NCI-H1436 (cell line): ENCODE measurements around the gene ARHGAP6.

Experiments used
- DNase-seq: peaks from one replicate; lab custom pipeline; 2025; lab: John Stamatoyannopoulos, UW

ARHGAP6 gene

GRCh38 chrX:11429538-11430085 lies 236.1 kb downstream of the ARHGAP6 start:
- DNase-seq = no peak

DNA sequence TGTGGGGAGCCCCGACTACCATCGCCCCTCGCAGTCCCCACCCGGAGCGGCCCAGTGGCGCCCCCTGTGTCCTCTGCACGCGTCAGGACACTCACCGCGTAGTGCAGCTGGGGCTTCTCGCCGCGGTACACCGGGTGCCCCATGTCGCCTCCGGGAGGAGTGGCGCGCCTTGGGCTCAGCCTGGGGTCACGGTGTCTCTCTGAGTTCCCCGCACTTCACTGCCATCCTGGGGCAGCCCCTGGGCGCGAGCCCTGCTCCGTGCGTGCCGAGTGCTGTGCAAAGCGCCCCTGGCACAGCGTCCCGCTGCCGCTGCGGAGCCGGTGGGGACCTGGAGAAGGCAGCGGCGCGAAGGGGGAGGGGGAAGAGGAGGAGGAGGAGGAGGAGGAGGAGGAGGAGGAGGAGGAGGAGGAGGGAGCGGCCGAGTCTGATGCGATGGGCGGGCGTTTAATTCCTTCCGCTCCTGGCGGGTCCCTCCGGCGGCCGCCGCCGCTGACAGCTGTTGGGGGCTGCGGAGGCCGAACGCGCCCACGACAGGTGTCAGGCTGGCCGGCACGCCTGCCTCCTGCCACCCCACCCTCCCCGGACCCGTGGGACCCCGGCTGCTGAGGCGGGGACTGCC lies 238.2 kb downstream of the ARHGAP6 start:
- DNase-seq = no peak

- no peak for DNase-seq
These were observed 238.8 kb downstream of the ARHGAP6 start for GRCh38 chrX:11426712-11427452.

- no peak for DNase-seq
These were observed 240.6 kb downstream of the ARHGAP6 start for GRCh38 chrX:11424903-11425674.

- no peak for DNase-seq
These were observed 241.8 kb downstream of the ARHGAP6 start for GRCh38 chrX:11423949-11424348.

- DNase-seq = no peak
These were observed 242.3 kb downstream of the ARHGAP6 start for GRCh38 chrX:11423362-11423818.

DNA sequence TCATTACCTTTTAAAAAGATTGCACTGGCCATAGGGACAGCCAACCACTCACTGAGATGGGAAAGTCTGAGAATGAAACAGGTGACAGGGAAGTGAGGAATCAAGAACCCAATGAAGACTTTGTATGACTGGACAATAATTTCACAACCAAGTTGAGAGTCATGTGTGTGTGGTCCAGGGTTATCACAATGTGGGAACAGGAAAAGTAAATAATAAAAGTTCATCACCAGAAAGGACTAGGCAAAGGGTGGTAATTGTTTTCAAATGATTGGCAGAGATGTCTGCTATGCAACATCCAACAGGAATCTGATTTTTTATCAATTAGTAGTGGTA lies 243.2 kb downstream of the ARHGAP6 start:
- DNase-seq = no peak

- DNase-seq = no peak
These were observed 243.8 kb downstream of the ARHGAP6 start for GRCh38 chrX:11421805-11422524.

DNA sequence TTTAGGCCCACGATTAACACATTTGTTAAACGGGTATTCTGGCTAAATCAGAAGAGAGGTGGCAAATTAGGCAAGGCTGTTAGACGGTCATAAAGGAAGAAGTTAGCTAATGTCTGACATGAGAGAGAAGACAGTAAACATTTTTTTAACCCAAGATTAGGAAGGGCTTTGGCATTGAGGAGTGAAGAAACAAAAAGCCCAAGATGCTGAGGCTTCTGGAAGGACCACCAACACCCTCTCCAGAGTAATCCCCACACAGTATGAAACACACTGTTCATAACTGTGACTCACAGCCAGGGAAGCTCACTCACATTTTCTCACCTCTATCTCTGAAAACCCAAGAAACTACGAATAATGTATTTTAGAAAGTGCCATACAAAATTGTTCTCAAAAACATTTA lies 244.9 kb downstream of the ARHGAP6 start:
- no peak for DNase-seq

DNA sequence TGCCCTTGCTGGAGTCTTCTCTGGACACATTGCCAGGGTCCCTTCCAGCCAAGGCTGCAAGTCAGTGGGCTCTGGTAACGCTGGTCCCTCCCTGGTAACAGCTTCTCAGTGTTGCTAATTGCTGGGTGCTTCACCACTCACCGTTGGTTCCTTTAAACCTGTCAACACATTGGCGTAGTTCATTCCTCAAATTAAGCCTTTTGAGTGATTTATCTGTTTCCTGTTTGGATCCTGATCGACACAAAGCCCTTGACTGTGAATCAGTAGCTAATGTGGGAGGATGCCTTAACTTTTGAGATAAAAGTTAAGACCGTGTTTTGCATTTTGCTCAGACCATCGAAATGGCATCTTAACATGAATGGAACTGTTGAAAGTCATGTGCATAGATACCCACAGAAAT lies 246.6 kb downstream of the ARHGAP6 start:
- no peak for DNase-seq

- DNase-seq = no peak
These were observed 249.1 kb downstream of the ARHGAP6 start for GRCh38 chrX:11416600-11416999.

- no peak for DNase-seq
These were observed 251.6 kb downstream of the ARHGAP6 start for GRCh38 chrX:11414091-11414490.

- DNase-seq = no peak
These were observed 252.8 kb downstream of the ARHGAP6 start for GRCh38 chrX:11412715-11413623.

GRCh38 chrX:11409957-11410356 lies 255.8 kb downstream of the ARHGAP6 start:
- DNase-seq = no peak

DNA sequence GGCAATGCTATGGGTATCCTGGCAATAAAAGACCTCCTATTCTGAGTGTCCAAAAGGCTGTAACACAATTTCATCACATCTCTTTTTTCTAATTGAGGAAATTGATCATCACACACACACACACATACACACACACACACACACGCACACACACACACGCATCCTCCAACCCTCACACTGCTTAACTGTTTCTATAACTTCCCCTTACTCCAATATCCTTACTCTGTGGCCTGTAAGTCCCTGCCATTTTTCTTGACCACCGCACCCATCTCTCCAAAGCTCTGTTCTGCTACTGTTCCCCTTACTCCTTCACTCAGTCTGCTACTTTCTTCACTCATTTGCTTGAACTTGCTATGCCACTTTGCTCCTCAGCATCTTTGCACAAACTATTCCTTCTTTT lies 256.9 kb downstream of the ARHGAP6 start:
- no peak for DNase-seq

- no peak for DNase-seq
These were observed 257.7 kb downstream of the ARHGAP6 start for GRCh38 chrX:11408109-11408405.

- DNase-seq = no peak
These were observed 258.2 kb downstream of the ARHGAP6 start for GRCh38 chrX:11407331-11408108.

- no peak for DNase-seq
These were observed 259.5 kb downstream of the ARHGAP6 start for GRCh38 chrX:11406109-11406765.

- DNase-seq = no peak
These were observed 262.1 kb downstream of the ARHGAP6 start for GRCh38 chrX:11403631-11404030.

GRCh38 chrX:11401966-11402365 lies 263.8 kb downstream of the ARHGAP6 start:
- DNase-seq = no peak
